IPS-18c (cell line): ENCODE results near the gene NHLRC1.

Experiments used
- H3K4me3 ChIP-seq: 2 replicates; pipeline ENCODE4 v1.7.0; 2013; ENCODE audit warnings: low read depth, mild to moderate bottlenecking, low read length, moderate library complexity; ENCODE audit not compliant: insufficient read depth
- H3K9me3 ChIP-seq: one replicate; pipeline ENCODE4 v1.6.1; 2013; ENCODE audit warnings: mild to moderate bottlenecking, low read length, moderate library complexity; ENCODE audit not compliant: control insufficient read depth, insufficient read depth

NHLRC1 gene

DNA sequence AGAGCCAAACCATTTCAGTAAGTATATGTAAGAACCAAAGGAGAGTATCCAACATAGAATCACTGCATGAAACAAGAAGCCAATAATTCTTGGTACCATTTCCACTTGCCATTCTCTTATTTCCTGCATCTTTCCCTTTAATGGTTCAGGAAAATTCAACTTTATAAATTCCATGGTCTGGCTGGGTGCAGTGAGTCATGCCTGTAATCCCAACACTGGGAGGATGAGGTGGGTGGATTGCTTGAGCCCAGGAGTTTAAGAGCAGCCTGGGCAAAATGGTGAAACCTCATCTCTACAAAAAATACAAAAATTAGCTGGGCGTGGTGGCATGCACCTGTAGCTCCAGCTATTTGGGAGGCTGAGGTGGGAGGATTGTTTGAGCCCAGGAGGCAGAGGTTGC is 21.2 kb downstream of the NHLRC1 start:
- Histone ChIP-seq H3K9me3 (no peaks in the 10 kb centered on the region), H3K4me3 (no peak overlapping the region)

DNA sequence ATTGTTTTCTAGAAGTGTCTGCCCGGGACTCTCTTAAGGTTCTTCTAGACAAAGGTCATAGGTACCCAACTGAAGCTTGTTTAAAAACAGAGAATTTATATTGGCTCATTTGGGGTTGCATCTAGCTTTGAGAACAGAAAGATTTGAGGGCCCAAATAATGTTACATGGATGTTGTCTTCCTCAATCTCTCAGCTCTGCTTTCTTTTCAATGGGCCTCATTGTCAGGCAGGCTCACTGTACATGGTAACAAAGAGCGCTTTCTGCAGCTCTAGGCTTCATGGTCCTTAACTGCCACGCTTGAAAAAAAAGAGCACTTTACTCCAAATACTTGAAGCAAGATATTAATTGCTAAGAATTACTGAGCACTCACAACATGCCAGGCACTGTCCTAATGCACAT is 22.2 kb downstream of the NHLRC1 start:
- Histone ChIP-seq H3K9me3 (no peaks in the 10 kb centered on the region), H3K4me3 (no peak overlapping the region)

DNA sequence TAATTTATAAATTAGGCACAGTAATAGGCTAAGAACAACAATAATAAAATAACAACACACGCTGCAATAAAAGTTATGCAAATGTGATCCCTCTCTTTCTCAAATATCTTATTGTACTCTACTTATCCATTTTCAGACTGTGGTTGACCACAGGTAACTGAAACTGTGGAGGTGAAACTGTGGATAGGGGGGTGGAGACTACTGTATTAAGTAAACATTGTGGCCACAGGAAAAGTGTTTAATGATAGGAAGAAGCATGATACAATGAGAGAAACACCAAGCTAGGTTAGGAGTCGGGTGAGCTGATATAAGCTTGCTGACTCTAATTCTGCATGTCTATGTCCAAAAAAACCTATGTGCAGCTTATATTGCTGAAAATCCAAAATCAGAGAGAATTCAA is 23.0 kb downstream of the NHLRC1 start:
- H3K9me3 ChIP-seq: no peaks in the 10 kb centered on the region
- H3K4me3 ChIP-seq: no peak overlapping the region

GRCh38 chr6:18096423-18096822 is 26.1 kb downstream of the NHLRC1 start:
- no peak overlapping the region for H3K4me3 ChIP-seq
- no peaks in the 10 kb centered on the region for H3K9me3 ChIP-seq

DNA sequence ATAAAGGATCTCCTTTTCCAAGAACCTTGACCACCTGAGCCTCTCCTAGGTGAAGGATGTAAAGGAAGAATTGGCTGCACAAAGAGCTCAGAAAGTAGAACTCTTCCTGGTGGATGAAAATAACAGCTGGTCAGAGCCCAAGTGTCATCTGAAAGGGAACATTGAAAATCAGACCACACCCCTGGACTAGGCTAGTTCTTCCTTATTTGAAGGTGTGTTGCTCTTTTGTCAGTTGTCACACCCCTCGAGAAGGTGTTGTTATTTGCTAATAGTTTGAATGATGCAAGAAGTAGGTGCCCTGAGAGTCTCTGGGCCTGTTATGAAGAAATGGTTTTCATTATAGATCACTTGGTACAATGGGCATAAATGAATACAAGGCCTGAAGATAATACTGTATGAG is 31.1 kb downstream of the NHLRC1 start:
- Histone ChIP-seq H3K9me3 (peaks cover 5% of the 10 kb centered on the region), H3K4me3 (no peak overlapping the region)

DNA sequence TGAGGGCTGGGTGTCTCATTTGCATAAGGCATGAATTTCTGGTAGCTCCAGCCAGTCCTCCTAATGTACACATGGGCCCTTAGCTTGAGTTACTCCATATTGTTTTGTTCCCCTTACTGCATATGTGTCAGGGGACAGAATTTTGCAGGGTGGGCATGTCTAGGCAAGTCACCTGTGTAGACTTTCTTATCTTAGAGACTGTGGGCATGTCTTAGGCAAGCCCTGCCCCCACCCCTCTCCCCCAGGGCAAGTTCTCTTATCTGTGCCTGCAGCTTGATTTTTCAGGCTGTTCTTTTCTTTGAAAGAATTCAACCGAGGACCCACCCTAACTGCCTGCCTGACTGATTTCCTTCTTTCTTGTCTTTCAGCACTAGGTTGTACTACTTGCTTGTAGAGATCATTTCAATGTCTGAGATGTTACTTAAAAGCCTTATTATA is 32.1 kb downstream of the NHLRC1 start:
- Histone ChIP-seq H3K9me3 (peaks cover 5% of the 10 kb centered on the region), H3K4me3 (no peak overlapping the region)

DNA sequence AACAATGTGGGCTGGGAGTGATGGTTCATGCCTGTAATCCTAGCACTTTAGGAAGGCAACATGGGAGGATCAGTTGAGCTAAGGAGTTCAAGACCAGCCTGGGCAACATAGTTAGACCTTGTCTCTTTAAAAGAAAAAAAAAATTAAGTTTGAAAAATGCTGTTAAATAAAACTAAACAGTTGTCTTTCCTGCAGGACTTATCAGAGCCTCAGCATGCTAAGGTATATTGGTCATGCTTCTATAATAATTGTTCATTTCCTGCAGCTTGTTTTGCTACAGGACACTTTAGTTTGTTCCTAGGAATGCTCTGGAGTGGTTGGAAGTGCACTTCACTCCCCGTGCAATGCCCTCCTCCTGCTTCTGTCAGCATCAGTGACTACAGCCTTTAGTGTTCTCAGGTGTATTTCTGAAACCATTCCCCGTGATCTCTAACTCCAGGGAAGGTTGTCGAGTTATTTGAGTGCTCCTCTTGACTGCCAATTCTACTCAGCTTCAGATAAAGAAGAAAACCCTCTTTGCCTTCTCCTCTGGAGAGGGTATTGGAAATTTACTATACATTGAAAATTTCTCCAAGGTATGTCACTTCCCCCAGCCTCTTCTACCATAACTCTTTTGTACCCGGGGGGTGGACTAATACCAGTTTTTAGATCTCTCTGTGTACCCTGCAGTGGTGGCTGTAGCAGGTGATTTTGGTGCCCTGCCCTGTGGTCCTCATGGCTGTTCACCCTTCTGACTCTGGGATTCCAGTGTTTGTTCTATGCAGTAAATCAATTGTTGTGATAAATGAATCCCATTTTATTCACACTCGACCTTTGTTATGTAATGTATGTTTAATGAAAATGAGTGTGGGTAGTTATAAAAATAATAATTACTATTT is 33.8 kb downstream of the NHLRC1 start:
- Histone ChIP-seq H3K4me3 (no peak overlapping the region), H3K9me3 (peaks cover 5% of the 10 kb centered on the region)

DNA sequence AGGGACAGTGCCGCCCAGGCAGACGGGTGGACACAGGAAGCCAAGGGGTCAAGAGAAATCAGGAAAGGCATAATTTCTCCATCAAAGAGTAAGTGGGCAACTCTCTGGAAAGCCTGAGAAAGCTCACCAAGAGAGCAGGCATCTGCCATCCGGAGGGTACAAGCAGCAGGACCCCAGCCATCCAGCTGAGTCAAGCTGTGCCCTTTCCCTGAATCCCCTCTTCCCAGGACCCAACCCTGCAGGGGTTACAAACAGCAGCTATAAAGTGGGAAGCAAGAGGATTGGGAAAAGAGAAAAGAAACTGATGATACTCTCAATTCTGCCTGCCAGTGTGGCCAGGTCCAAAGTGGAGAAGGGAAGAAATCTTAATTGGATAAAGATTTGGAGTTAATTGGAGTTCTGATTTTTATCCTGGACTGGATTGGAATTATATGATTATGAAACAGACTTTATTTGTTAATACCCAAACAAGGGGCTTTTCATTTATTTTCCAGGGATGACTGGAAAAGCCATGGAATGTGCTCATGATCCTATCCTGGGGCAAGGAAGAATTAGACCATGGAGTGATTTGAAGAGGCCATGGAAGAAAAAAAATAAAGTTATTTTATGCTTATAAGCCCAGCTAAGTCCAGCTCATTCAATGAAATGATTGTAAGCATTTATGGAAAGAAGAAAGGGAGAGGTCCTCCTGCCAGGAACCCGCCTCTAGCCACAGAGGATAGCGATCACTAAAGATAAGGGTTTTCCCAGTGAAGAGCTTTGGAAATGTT is 34.9 kb downstream of the NHLRC1 start:
- H3K4me3 ChIP-seq: no peak overlapping the region
- H3K9me3 ChIP-seq: peaks cover 5% of the 10 kb centered on the region

DNA sequence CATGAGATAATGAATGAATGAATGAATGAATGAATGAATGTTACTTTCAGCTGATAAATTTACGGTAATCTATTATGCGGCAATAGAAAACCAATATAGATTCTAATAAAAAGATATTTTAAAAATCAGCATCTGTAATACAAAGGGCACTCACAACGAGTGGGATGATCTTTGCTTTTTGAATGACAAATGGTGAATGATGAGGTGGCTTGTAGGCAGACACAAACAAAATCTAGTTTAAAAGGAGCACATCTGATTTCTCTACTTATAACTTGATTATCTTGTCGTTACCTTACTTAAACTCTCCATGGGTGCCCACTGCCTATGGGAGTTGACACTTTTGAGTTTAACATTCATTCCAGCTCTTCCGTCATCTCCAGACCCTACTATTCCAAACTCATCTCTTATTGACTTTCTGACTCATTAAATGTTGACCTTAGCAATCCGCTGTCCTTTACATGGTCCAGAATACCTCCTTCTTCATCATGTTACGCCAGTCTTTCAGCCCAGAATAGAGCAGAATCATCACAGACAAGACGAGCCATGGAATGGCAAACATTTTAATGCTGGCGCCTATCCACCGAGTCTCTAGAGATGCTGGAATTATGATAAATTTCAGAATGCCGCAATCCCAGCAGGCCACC is 41.3 kb downstream of the NHLRC1 start:
- no peak overlapping the region for H3K4me3 ChIP-seq
- no peaks in the 10 kb centered on the region for H3K9me3 ChIP-seq

DNA sequence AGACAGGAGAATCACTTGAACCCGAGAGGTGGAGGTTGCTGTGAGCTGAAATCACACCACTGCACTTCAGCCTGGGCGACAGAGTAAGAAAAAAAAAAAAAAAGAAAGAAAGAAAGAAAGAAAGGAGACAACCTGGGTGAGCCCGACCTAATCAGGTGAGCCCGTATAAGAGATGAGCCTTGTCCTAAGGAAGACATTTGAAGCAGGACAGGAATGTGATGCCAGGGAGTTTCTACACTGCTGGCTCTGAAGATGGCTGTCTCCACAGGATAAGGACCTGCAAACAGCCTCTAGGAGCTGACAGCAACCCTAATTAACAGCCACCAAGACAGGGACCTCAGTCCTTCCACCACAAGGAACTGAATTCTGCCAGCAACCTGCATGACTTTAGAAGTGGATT is 41.9 kb downstream of the NHLRC1 start:
- H3K9me3 ChIP-seq: no peaks in the 10 kb centered on the region
- H3K4me3 ChIP-seq: no peak overlapping the region

DNA sequence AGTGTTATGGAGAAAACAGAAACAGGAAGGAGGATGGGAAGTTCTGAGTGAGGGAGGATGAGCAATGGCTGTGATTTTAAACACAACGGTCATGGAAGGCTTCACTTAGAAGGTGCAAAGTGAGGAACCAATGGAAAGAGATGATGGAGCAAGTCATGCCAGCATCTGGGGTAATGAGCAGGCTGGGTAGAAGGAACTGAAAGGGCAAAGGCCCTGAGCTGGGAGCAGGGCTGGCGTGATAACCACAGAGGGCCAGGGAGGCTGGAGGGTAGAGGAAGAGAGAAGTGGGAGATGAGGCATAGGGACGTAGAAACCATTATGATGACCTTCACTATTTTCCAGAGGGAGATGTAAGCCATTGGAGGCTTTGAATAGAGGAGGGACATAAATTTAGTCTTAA is 43.6 kb downstream of the NHLRC1 start:
- Histone ChIP-seq H3K4me3 (no peak overlapping the region), H3K9me3 (no peaks in the 10 kb centered on the region)

DNA sequence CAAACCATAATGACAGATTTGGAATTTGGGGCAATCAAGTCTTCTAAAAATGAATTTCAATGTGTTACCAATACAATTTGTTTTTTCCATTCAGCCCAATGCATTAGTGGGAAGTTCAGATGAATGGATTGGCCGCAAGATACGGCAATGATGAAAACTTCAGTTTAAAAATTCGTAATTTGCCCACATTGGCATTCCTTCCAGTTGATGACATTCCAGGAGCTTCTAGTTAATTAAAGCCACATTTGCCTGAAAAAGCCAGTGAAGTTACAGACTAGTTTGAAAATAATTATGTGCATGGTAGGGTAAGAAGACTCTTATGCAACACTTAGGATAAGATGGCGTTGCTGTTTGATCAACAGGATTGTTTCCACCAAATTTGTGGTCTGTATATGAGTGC is 46.2 kb downstream of the NHLRC1 start:
- H3K4me3 ChIP-seq: no peak overlapping the region
- no peaks in the 10 kb centered on the region for H3K9me3 ChIP-seq

DNA sequence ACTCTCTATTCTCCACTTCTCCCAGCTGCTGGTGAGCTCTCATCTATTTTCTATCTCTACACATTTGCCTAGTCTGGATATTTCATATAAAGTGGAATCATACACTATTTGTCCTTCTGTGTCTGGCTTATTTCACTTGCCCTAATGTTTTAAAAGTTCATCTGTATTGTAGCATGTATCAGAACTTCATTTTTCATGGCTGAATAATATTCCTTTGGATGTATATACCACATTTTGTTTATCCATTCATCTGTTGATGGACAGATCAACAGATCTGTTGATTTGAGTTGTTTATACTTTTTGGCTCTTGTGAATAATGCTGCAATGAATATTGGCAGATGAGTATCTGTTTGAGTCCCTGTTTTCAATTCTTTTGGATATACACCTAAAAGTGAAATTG is 49.6 kb downstream of the NHLRC1 start:
- H3K9me3 ChIP-seq: no peaks in the 10 kb centered on the region
- H3K4me3 ChIP-seq: no peak overlapping the region

GRCh38 chr6:18070486-18070885 is 52.0 kb downstream of the NHLRC1 start:
- no peaks in the 10 kb centered on the region for H3K9me3 ChIP-seq
- H3K4me3 ChIP-seq: no peak overlapping the region
